Activated T-helper 1 cell treated with Interleukin-2 at 50 U/mL for 16 hours (primary cell): ENCODE results near the gene PFKFB3.
"Not testable (repeated sequence)": the region's sequence is repeated elsewhere in the genome, so short reads cannot be mapped to it uniquely, and the experiment has no call there.

Source experiments
- DNase-seq: peaks from one replicate; pipeline ENCODE4 v3.0.0-alpha.2; 2020; ENCODE audit warnings: low read depth

Gene PFKFB3

DNA sequence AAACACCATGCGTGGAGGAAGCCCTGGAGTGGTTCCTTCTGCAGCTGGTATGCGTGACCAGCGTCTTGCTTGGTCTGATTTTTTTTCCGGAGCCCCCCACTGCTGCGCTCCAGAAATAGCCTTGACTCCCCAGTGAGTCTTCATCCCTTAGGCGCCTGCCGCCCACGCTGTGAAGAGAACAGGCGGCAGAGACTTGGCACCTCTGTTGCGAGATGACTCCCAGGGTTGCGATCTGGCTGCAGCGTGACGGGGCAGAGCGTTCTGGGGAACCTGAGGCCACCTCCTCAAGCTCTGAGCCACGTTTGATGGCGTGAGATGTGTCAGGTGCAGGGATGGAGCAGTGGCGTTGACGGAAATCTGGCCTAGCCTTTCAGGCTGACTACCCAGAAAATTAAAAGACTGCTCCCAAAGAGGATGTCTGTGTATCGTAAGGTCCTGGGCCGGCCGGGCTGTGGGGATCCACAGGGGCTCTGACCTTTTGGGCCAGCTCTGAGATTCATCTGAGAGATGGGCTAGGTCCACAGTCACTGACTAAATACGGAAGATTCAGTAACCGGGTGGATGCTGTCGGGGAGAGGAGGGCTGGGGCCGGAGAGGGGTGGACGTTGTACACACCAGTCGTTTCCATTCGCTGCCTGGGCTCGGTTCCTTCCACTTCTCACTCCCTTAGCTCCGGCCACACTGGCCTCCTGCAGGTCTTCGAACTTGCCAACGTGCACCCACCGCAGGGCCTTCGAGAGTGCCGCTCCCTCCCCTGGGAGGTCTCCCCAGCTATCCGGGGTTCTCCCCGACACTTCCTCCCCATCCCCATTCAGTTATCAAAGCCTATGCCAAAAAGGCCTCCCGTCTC is 33.8 kb downstream of the PFKFB3 start:
- no peak for DNase-seq

DNA sequence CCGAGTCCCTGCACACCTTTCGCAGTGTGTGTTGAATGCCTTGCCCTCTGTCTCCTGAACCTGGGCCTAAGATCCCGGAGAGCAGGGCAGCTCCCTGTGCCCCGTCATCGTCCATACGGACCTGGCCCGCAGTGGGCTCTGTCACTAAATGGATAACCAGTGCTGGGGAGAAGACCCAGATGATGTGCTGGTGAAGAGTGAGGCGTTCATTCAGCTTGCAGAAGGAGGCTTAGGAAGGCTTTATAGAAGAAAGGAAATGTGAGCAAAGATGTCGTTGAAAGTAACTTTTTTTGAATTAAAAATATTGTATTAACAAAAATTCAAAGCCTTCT is 34.4 kb downstream of the PFKFB3 start:
- DNase-seq: no peak

GRCh38 chr10:6238587-6239212 is 36.0 kb downstream of the PFKFB3 start:
- not testable (repeated sequence) for DNase-seq

- peak; percentile 46 for DNase-seq
Measured at GRCh38 chr10:6239213-6239991, 36.7 kb downstream of the PFKFB3 start.

DNA sequence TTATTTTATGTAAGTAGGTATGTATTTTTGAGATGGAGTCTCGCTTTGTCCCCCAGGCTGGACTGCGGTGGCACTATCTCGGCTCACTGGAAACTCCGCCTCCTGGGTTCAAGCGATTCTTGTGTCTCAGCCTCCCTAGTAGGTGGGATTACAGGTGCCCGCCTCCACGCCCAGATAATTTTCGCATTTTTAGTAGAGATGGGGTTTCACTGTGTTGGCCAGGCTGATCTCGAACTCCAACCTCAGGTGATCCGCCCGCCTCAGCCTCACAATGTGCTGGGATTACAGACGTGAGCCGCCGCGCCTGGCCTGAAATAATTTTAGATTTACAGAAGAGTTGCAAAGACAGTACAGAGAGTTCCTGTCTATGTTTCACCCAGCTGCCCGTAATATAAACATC is 37.5 kb downstream of the PFKFB3 start:
- no peak for DNase-seq

GRCh38 chr10:6242089-6242488 is 39.4 kb downstream of the PFKFB3 start:
- no peak for DNase-seq

DNA sequence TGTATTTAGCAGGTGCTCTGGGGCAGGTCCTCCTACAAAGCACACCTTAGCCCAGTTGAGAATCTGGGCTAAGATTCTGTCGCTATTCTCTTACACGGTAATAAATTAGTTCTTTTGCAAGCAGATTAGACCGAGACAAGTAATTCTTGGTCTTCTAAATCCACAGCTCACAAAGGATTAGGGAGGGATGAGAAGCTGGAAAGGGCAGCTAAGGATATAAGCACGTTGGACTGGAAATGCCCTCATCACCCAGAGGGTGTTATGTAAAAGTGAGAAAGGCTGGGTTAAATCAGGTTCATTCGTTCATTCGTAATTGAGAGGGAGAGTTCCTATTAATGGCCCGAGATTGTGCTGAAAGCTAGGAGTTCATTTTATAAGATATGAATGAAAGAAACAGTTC is 41.8 kb downstream of the PFKFB3 start:
- DNase-seq: no peak

GRCh38 chr10:6247041-6247712 is 44.4 kb downstream of the PFKFB3 start:
- no peak for DNase-seq

DNA sequence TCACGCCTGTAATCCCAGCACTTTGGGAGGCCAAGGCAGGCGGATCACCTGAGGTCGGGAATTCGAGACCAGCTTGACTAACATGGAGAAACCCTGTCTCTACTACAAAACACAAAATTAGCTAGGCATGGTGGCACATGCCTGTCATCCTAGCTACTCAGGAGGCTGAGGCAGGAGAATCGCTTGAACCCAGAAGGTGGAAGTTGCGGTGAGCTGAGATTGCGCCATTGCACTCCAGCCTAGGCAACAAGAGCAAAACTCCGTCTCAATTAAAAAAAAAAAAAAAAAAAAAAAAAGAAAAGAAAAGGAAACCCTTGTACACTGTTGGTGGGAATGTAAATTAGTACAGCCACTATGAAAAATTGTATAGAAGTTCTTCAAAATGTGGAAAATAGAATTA is 46.2 kb downstream of the PFKFB3 start:
- not testable (repeated sequence) for DNase-seq

DNA sequence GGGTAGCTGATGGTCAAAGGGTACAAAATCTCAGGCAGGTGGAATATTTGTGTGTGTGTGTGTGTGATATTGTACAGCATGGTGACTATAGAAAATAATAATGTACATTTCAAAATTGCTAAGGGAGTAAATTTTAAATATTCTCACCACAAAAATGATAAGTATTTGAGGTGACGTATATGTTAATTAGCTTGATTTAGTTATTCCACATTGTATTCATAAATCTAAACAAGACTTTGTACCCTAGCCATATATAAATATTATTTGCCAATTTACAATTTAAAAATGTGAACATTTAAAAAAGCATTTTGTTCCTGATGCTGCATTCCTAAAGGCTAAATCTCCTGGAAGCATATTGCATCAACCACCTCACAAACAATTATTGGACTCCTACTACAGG is 47.0 kb downstream of the PFKFB3 start:
- no peak for DNase-seq

GRCh38 chr10:6250745-6251144 is 48.0 kb downstream of the PFKFB3 start:
- no peak for DNase-seq

DNA sequence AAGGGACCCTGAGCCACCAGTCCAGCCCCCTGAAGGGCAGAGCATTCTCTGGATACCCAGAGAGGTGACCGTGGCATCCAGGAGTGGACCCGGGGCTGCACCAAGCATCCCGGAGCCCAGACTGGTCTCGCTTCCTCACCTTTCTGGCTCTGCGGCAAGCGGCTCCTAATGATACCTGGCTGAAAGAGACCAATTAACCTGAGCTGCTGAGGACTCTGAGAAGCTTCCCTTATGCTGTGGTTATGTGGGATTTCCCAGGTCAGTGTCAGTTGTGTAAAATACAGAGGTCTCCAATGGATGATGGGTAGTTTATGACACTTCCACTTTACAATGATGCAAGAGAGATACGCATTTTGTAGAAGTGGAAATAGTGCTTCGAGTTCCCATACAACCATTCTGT is 51.5 kb downstream of the PFKFB3 start:
- DNase-seq: no peak

DNA sequence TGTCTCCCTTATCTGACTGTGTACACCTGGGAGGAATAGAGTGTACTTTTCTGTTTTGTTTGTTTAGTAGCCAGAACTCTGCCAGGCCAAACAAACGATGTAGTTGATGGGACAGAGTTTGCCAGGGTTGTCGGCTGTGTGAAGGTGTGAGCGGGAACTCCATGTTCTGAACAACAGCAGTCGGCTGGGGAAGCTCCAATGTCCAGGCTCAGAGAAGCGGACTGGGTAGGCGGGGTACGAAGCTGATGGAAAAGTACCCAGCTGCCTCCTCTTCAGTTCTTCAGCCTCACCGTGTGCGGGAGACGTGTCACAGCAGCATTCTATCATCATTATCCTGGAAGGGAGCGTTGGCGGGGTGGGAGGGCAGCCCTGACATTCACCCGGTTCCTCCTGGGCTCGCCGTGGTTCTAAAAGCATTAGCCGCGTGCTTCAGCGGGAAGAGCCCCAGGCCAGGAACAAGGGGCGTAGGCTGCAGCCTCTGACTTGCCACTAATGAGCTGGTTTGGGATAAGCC is 52.9 kb downstream of the PFKFB3 start:
- DNase-seq: no peak

- no peak for DNase-seq
Measured at GRCh38 chr10:6256439-6256838, 53.7 kb downstream of the PFKFB3 start.

DNA sequence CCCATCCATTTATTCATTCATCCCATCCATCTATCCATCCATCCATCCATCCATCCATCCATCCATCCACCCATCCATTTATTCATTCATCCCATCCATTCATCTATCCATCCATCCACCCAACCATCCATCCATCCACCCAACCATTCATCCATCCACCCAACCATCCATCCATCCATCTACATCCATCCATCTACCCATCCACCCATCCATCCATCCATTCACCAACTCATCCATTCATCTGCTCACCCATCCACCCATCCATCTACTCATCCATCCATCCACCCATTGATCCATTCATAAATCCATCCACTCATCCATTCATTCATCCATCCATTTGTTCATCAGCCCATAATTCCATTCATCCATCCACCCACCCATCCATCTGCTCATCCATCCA is 56.4 kb downstream of the PFKFB3 start:
- no peak for DNase-seq

- no peak for DNase-seq
Measured at GRCh38 chr10:6260843-6261242, 58.1 kb downstream of the PFKFB3 start.

- no peak for DNase-seq
Measured at GRCh38 chr10:6267941-6268340, 65.2 kb downstream of the PFKFB3 start.

GRCh38 chr10:6269432-6269831 is 66.7 kb downstream of the PFKFB3 start:
- DNase-seq: no peak

DNA sequence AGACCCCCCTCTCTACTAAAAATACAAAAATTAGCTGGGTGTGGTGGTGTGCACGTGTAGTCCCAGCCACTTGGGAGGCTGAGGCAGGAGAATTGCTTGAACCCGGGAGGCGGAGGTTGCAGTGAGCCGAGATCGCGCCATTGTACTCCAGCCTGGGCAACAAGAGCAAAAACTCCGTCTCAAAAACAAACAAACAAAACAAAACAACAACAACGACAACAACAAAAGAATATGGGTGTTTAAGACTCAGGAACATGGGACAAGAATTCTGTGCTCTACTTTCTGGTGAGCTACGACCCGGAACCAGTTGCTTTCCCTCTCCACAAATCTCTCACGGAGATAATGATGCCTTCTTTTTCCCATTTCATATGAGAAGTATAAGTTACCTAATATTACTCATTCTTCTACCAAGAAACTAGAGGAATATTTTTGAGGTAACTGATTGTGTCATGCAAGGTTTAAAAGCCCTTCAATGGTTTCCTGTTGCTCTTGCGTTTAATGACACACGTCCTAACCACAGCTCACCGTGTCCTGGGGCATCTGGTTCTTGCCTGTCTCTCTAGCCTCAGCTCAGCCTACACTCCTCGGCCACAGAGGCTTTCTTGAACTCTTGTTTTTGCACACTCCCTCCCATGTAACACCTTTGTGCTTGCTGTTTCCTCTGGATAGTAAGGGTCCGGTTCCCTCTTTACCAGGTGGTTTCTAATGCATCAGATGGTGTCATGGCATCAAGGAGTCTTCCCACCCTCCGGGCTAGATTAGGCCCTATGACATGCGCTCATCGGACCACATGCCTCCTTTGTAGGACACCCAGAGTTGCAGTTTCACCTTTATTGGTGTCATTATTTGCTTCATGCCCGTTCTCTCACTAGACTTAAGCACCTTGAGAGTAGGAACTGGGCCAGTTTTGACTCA is 67.5 kb downstream of the PFKFB3 start:
- peak; percentile 51 for DNase-seq

- DNase-seq: no peak
Measured at GRCh38 chr10:6270951-6271350, 68.2 kb downstream of the PFKFB3 start.

- DNase-seq: no peak
Measured at GRCh38 chr10:6271663-6272062, 68.9 kb downstream of the PFKFB3 start.
